SU-DHL-6 (cell line): ENCODE measurements around the gene MYRF.

Source experiments
- H2AFZ ChIP-seq: fragments of 200-600 bp; sonication (generic); 2 replicates; pipeline ENCODE4 v1.6.1; 2014; ENCODE audit warnings: low read depth, mild to moderate bottlenecking, moderate library complexity, mixed read lengths, antibody characterized with exemption, low read length; ENCODE audit not compliant: severe bottlenecking
- H3F3A ChIP-seq: fragments of 200-600 bp; shearing (Covaris generic); 2 replicates; pipeline ENCODE4 v1.6.0; 2016; ENCODE audit warnings: antibody characterized with exemption, mild to moderate bottlenecking; ENCODE audit not compliant: insufficient read depth
- H3K27ac ChIP-seq: fragments of 200-600 bp; sonication (generic); 2 replicates; pipeline ENCODE4 v1.5.1; 2016; ENCODE audit warnings: low read depth, mild to moderate bottlenecking, low read length, moderate library complexity, mixed read lengths
- H3K27me3 ChIP-seq: fragments of 200-600 bp; sonication (generic), shearing (Covaris generic); 2 replicates; pipeline ENCODE4 v1.6.0; 2014; ENCODE audit warnings: mild to moderate bottlenecking, low read length
- H3K36me3 ChIP-seq: fragments of 200-600 bp; sonication (generic); 2 replicates; pipeline ENCODE4 v1.6.1; 2014; ENCODE audit warnings: mild to moderate bottlenecking, low read length, mixed read lengths
- H3K4me2 ChIP-seq: fragments of 300-600, 200-600 bp; shearing (Covaris generic), sonication (generic); 2 replicates; pipeline ENCODE4 v1.6.0; 2014; ENCODE audit warnings: low read length, low read depth, mild to moderate bottlenecking; ENCODE audit not compliant: poor library complexity, severe bottlenecking
- H3K4me3 ChIP-seq: fragments of 200-600 bp; sonication (generic); 2 replicates; pipeline ENCODE4 v1.5.1; 2014; ENCODE audit warnings: antibody characterized with exemption, low read length, mild to moderate bottlenecking, mixed read lengths; ENCODE audit not compliant: insufficient read depth, poor library complexity, severe bottlenecking
- H3K79me2 ChIP-seq: fragments of 200-600 bp; sonication (generic); 2 replicates; pipeline ENCODE4 v1.6.1; 2014; ENCODE audit warnings: mild to moderate bottlenecking, low read length, moderate library complexity; ENCODE audit not compliant: insufficient read depth
- H3K9ac ChIP-seq: fragments of 200-600 bp; sonication (generic); 2 replicates; pipeline ENCODE4 v1.7.0; 2014; ENCODE audit warnings: mild to moderate bottlenecking, low read length
- H3K9me2 ChIP-seq: fragments of 200-600 bp; sonication (generic); replicated peaks from 2 replicates; pipeline ENCODE4 v1.6.1; 2014; ENCODE audit warnings: low read length; ENCODE audit not compliant: insufficient read depth
- H3K9me3 ChIP-seq: fragments of 200-600 bp; sonication (generic); 2 replicates; pipeline ENCODE4 v1.6.1; 2014; ENCODE audit warnings: low read length, mixed read lengths; ENCODE audit not compliant: insufficient read depth
- H4K20me1 ChIP-seq: fragments of 200-600 bp; sonication (generic); 2 replicates; pipeline ENCODE4 v1.6.1; 2014; ENCODE audit warnings: low read depth, mild to moderate bottlenecking, antibody characterized with exemption, low read length, moderate library complexity, mixed read lengths
- EZH2phosphoT487 ChIP-seq: fragments of 200-600 bp; sonication (generic), shearing (Covaris generic); conservative IDR thresholded peaks from 2 replicates; pipeline ENCODE4 v1.6.1; 2018; ENCODE audit warnings: mild to moderate bottlenecking, antibody characterized with exemption, low read length, moderate library complexity, mixed read lengths
- TF ChIP-seq, protein P1 (sequence below): fragments of 200-600 bp; sonication (generic); IDR thresholded peaks from one replicate; pipeline ENCODE4 v1.5.1; 2017; ENCODE audit warnings: antibody characterized with exemption, mild to moderate bottlenecking, low read length, moderate library complexity; ENCODE audit not compliant: insufficient read depth, poor library complexity, severe bottlenecking

The MYRF gene

DNA sequence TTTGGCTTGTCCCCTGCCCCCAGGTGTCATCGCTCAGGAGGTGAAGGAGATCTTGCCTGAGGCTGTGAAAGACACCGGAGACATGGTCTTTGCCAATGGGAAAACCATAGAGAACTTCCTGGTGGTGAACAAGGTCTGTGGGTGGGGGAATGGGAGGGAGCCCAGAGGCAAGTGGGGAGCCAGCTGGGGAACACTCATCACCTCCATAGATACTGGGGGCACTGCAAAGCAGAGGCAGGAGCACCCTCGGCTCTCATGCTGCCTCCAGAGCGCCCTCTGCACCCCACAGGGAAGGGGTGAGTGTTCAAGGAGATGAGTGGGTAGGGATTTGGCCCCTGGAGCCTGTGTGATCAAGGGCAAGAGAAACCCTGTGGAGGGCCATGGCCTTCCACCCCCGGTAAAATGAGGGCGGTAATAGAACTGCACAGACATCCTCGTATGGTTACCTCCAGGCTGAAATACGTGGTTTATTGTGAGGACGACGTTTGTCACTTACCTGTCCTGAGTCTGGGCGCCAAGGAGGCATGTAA, 26.0 kb downstream of the MYRF start:
- no peak for TF ChIP-seq EZH2phosphoT487
- TF ChIP-seq, protein P1, sequence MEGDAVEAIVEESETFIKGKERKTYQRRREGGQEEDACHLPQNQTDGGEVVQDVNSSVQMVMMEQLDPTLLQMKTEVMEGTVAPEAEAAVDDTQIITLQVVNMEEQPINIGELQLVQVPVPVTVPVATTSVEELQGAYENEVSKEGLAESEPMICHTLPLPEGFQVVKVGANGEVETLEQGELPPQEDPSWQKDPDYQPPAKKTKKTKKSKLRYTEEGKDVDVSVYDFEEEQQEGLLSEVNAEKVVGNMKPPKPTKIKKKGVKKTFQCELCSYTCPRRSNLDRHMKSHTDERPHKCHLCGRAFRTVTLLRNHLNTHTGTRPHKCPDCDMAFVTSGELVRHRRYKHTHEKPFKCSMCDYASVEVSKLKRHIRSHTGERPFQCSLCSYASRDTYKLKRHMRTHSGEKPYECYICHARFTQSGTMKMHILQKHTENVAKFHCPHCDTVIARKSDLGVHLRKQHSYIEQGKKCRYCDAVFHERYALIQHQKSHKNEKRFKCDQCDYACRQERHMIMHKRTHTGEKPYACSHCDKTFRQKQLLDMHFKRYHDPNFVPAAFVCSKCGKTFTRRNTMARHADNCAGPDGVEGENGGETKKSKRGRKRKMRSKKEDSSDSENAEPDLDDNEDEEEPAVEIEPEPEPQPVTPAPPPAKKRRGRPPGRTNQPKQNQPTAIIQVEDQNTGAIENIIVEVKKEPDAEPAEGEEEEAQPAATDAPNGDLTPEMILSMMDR = no peak

GRCh38 chr11:61778920-61779650, 26.6 kb downstream of the MYRF start:
- H3K4me2 ChIP-seq = no peak overlapping the region
- TF ChIP-seq, protein P1 = no peak
- no peak for TF ChIP-seq EZH2phosphoT487
- no peaks in the 10 kb centered on the region for H3K36me3 ChIP-seq
- no peaks in the 10 kb centered on the region for H3K79me2 ChIP-seq
- no peak overlapping the region for H3K9ac ChIP-seq
- H3K9me2 ChIP-seq = no peaks in the 10 kb centered on the region
- H2AFZ ChIP-seq = no peak overlapping the region
- H3F3A ChIP-seq = no peaks in the 10 kb centered on the region
- H3K9me3 ChIP-seq = no peaks in the 10 kb centered on the region
- H3K27ac ChIP-seq = no peak overlapping the region
- H3K4me3 ChIP-seq = no peak overlapping the region
- H4K20me1 ChIP-seq = no peaks in the 10 kb centered on the region
- no peaks in the 10 kb centered on the region for H3K27me3 ChIP-seq

More for the DNA sequence above, 26.0 kb downstream of the MYRF start:
- H3K4me3 ChIP-seq = no peak overlapping the region
- no peaks in the 10 kb centered on the region for H3K9me2 ChIP-seq
- no peak overlapping the region for H2AFZ ChIP-seq
- no peak overlapping the region for H3K4me2 ChIP-seq
- no peaks in the 10 kb centered on the region for H3K36me3 ChIP-seq
- no peak overlapping the region for H3K27ac ChIP-seq
- H3K27me3 ChIP-seq = no peaks in the 10 kb centered on the region
- no peak overlapping the region for H3K9ac ChIP-seq
- no peaks in the 10 kb centered on the region for H3K9me3 ChIP-seq
- H4K20me1 ChIP-seq = no peaks in the 10 kb centered on the region
- H3K79me2 ChIP-seq = no peaks in the 10 kb centered on the region
- no peaks in the 10 kb centered on the region for H3F3A ChIP-seq

DNA sequence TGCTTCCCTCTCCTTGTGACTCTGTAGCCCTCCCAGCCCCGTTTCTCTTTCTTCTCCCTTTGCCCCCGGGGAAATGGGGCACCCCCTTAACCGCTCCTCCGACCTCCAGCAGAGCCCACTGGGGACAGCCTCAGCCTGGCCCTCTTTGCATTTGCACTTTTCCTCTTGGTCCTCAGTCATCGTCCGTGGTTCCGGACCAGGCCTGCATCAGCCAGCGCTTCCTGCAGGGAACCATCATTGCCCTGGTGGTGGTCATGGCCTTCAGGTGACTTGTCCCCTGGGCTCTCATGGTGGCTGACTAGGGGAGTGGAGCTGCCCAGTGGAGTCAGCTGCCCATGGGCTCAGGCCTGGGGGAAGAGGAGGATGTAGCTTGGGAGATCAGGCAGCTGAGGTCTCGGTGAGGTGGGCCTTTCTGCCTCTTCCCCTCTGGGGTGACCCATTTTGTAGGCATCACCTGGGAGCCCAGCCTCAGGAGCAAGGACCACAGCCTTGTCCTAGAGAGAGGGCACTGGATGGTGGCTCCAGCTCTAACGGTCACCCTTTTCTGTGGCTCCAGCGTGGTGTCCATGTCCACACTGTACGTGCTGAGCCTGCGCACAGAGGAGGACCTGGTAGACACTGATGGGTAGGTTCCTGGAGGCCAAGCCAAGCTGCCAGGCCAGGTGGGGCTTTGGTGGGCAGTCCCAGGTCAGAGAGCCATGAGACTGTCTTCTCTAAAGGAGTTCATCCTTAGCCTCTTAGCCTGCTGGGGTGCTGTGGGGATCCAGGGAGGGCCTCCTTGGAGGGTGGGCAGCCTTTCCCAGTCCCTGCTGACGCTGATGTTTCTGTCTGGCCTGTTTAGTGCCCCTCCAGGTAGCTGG, 27.5 kb downstream of the MYRF start:
- H3K36me3 ChIP-seq = no peaks in the 10 kb centered on the region

More for the DNA sequence above, 27.5 kb downstream of the MYRF start:
- Histone ChIP-seq H3K27ac (no peak overlapping the region), H3K9me2 (no peaks in the 10 kb centered on the region), H3K4me3 (no peak overlapping the region), H3K9me3 (no peaks in the 10 kb centered on the region), H3F3A (no peaks in the 10 kb centered on the region), H3K9ac (no peak overlapping the region), H2AFZ (no peak overlapping the region), H3K27me3 (no peaks in the 10 kb centered on the region), H4K20me1 (no peaks in the 10 kb centered on the region), H3K79me2 (no peaks in the 10 kb centered on the region), H3K4me2 (no peak overlapping the region)
- TF ChIP-seq, protein P1 = no peak
- no peak for TF ChIP-seq EZH2phosphoT487
